Mucosa of descending colon (tissue), 3 donors: ENCODE results near the gene DNAH17. TPM values are rescaled to one million over a fixed set of nuclear protein-coding genes. Genes with fewer than 3 reads are reported as not detected.

Experiments
- ATAC-seq: fragments of 200-7000 bp; cut with Tn5 transposase; one replicate; pipeline ENCODE4 v1.9.1; 2020; ENCODE audit warnings: mild to moderate bottlenecking, moderate library complexity
- DNase-seq, 3 donors: peaks; one replicate each; pipeline ENCODE4 v3.0.0-alpha.2; 2020
- H3K36me3 ChIP-seq: fragments of 200-600 bp; one replicate; pipeline ENCODE4 v1.8.0; 2021; ENCODE audit warnings: low read depth, mild to moderate bottlenecking
- H3K4me1 ChIP-seq: fragments of 200-600 bp; one replicate; pipeline ENCODE4 v1.8.0; 2021; ENCODE audit warnings: low read depth, mild to moderate bottlenecking
- H3K4me3 ChIP-seq: fragments of 200-600 bp; one replicate; pipeline ENCODE4 v1.8.0; 2021; ENCODE audit warnings: mild to moderate bottlenecking
- H3K9me3 ChIP-seq: fragments of 200-600 bp; one replicate; pipeline ENCODE4 v1.8.0; 2021; ENCODE audit warnings: mild to moderate bottlenecking
- CTCF ChIP-seq: fragments of 200-600 bp; IDR thresholded peaks from one replicate; pipeline ENCODE4 v1.8.0; 2022; ENCODE audit warnings: antibody characterized with exemption, mild to moderate bottlenecking
- intact Hi-C, 2 donors: fragments of 100-400 bp; cut with DNase I in 1 of 2; cut with micrococcal nuclease in 1 of 2; formaldehyde crosslinking; loops; one replicate each; pipeline versions ENCODE4 v1.11.0 to v1.11.1; 2022; cut with DNase I, micrococcal nuclease
- total RNA-seq, 3 donors: library from RNA; stranded (reverse); fragmentation: NEBNext Ultra II Directional in 2 of 3; extraction: Animal tissue kit (Norgen Biotek cat#: 25700) in 2 of 3; gene quantifications; one replicate each; pipeline versions ENCODE4 v1.2.1 to v1.2.4, GENCODE V29; 2021 to 2023
- donor health status: DM: no; HTN: no; CAD: no; lungs with moderate emphysema.
- donor health status: DM: no; HTN: no; CAD: no.
- donor health status: DM: no; HTN: yes; CAD: no.

The DNAH17 gene
- total RNA-seq, 3 donors from 2014 or later = 0.06 to 0.17 TPM; not detected in 1

- no peak for TF ChIP-seq CTCF
- DNase-seq (no peak), ATAC-seq (no peak)
- intact Hi-C loops = no loop called here
- Histone ChIP-seq H3K4me1 (peaks cover 55% of the 10 kb centered on the region), H3K4me3 (no peak overlapping the region), H3K36me3 (peaks cover 5% of the 10 kb centered on the region), H3K9me3 (no peaks in the 10 kb centered on the region)
Observed at GRCh38 chr17:78407387-78408000, 169.7 kb downstream of the DNAH17 start.

- H3K9me3 ChIP-seq = no peaks in the 10 kb centered on the region
- intact Hi-C loops = no loop called here
- peaks cover 5% of the 10 kb centered on the region for H3K36me3 ChIP-seq
- no peak overlapping the region for H3K4me3 ChIP-seq
- no peak for TF ChIP-seq CTCF
- ATAC-seq = no peak
- H3K4me1 ChIP-seq = peaks cover 49% of the 10 kb centered on the region
- DNase-seq = no peak
Observed at GRCh38 chr17:78406920-78407319, 170.3 kb downstream of the DNAH17 start.

GRCh38 chr17:78406396-78406795, 170.8 kb downstream of the DNAH17 start:
- no peak for TF ChIP-seq CTCF
- no peaks in the 10 kb centered on the region for H3K9me3 ChIP-seq
- ATAC-seq (no peak), DNase-seq (no peak)
- peaks cover 44% of the 10 kb centered on the region for H3K4me1 ChIP-seq
- peaks cover 9% of the 10 kb centered on the region for H3K36me3 ChIP-seq
- intact Hi-C loops = no loop called here
- no peak overlapping the region for H3K4me3 ChIP-seq

- Histone ChIP-seq H3K9me3 (no peaks in the 10 kb centered on the region), H3K4me3 (no peak overlapping the region), H3K4me1 (peaks cover 18% of the 10 kb centered on the region), H3K36me3 (peaks cover 18% of the 10 kb centered on the region)
- no peak for DNase-seq
- TF ChIP-seq CTCF = no peak
- no peak for ATAC-seq
- intact Hi-C loops = no loop called here
Observed at GRCh38 chr17:78403822-78404221, 173.4 kb downstream of the DNAH17 start.

GRCh38 chr17:78401891-78402290, 175.3 kb downstream of the DNAH17 start:
- no peak for TF ChIP-seq CTCF
- Histone ChIP-seq H3K4me1 (no peaks in the 10 kb centered on the region), H3K36me3 (peaks cover 18% of the 10 kb centered on the region), H3K4me3 (no peak overlapping the region), H3K9me3 (no peaks in the 10 kb centered on the region)
- no peak for DNase-seq
- intact Hi-C loops = no loop called here
- ATAC-seq = no peak

GRCh38 chr17:78401246-78401645, 175.9 kb downstream of the DNAH17 start:
- intact Hi-C loops = no loop called here
- ATAC-seq (no peak), DNase-seq (no peak)
- Histone ChIP-seq H3K9me3 (no peaks in the 10 kb centered on the region), H3K4me1 (no peaks in the 10 kb centered on the region), H3K4me3 (no peak overlapping the region), H3K36me3 (peaks cover 18% of the 10 kb centered on the region)
- no peak for TF ChIP-seq CTCF
